Measurements from ENCODE around the gene AUTS2.

DNA sequence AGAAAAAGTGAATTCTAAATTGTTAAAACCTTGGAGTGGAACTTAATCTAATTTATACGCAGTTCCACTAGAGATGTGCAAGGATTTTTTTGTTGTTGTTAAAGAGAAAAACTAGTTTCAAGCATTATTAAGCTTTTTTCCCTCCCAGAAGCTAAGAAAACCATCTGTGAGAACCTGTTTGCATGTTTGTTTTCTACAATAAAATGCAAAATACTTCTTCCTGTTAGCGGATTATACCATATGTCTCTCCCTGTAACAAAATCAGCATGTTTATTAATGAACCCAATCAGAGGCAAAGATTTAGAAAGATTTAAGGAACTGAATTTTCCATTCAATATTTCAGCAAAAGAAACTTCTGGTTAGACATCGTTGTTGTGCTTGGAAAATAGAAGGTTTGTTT is 953.9 kb downstream of the AUTS2 start:
- TF ChIP-seq CTCF (conservative IDR thresholded peaks at IDR 0.05; ENCODE audit: low read depth, low read length) = no peak
- TF ChIP-seq EZH2 (IDR thresholded peaks at IDR 0.05; ENCODE audit: borderline replicate concordance, low read depth, low read length, poor library complexity, severe bottlenecking) = no peak

All from A673 (cell line).